HT-29 (cell line): ENCODE measurements around the gene MUC7. TPM values are rescaled to one million over a fixed set of nuclear protein-coding genes. Genes with fewer than 3 reads are reported as not detected.

Source experiments
- total RNA-seq: library from RNA; depleted of rRNA; stranded (reverse); fragments of >200 nt; shearing (Covaris generic); gene quantifications from 2 replicates; pipeline ENCODE4 v1.2.3, GENCODE V29; 2014; rRNA removed

Gene MUC7
- total RNA-seq, 1 experiment from 2014 or later: not detected

Other genes starting within 250 kb of the MUC7 start
- not detected in 2 replicates for gene FDCSP, start 246.1 kb upstream of the MUC7 start, total RNA-seq
- gene CSN3, start 229.6 kb upstream of the MUC7 start, total RNA-seq: not detected in 2 replicates
- not detected in 2 replicates for gene CABS1, start 137.2 kb upstream of the MUC7 start, total RNA-seq
- gene SMR3A, start 111.4 kb upstream of the MUC7 start, total RNA-seq: not detected in 2 replicates
- gene SMR3B, start 89.1 kb upstream of the MUC7 start, total RNA-seq: not detected in 2 replicates
- not detected in 2 replicates for gene OPRPN, start 74.3 kb upstream of the MUC7 start, total RNA-seq
- not detected in 2 replicates for gene AMTN, start 46.4 kb downstream of the MUC7 start, total RNA-seq
- gene AMBN, start 120.1 kb downstream of the MUC7 start, total RNA-seq: not detected in 2 replicates
- not detected in 2 replicates for gene ENAM, start 156.5 kb downstream of the MUC7 start, total RNA-seq
- not detected in 2 replicates for gene JCHAIN, start 194.3 kb downstream of the MUC7 start, total RNA-seq
- gene UTP3, start 216.3 kb downstream of the MUC7 start, total RNA-seq: 17.5 and 19.2 TPM in 2 replicates
- 15.0 and 18.7 TPM in 2 replicates for gene RUFY3, start 249.8 kb downstream of the MUC7 start, total RNA-seq